SH-SY5Y (cell line): ENCODE data around the gene FAM222A.

ENCODE experiments used
- GATA2 ChIP-seq: IDR thresholded peaks from 2 replicates; pipeline ENCODE4 v1.6.1; 2011; ENCODE audit warnings: mild to moderate bottlenecking, low read depth, low read length
- GATA3 ChIP-seq: IDR thresholded peaks from 2 replicates; pipeline ENCODE4 v1.6.1; 2011; ENCODE audit warnings: low read depth, mild to moderate bottlenecking, low read length, moderate library complexity

GRCh38 chr12:109709401-109709991, 4.1 kb upstream of the FAM222A start:
- TF ChIP-seq GATA2 (no peak), GATA3 (no peak)
